Measurements from ENCODE around the gene CINP.

- TF ChIP-seq, protein P1, sequence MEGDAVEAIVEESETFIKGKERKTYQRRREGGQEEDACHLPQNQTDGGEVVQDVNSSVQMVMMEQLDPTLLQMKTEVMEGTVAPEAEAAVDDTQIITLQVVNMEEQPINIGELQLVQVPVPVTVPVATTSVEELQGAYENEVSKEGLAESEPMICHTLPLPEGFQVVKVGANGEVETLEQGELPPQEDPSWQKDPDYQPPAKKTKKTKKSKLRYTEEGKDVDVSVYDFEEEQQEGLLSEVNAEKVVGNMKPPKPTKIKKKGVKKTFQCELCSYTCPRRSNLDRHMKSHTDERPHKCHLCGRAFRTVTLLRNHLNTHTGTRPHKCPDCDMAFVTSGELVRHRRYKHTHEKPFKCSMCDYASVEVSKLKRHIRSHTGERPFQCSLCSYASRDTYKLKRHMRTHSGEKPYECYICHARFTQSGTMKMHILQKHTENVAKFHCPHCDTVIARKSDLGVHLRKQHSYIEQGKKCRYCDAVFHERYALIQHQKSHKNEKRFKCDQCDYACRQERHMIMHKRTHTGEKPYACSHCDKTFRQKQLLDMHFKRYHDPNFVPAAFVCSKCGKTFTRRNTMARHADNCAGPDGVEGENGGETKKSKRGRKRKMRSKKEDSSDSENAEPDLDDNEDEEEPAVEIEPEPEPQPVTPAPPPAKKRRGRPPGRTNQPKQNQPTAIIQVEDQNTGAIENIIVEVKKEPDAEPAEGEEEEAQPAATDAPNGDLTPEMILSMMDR (IDR thresholded peaks at IDR 0.05): no peak
- TF ChIP-seq POLR2A (IDR thresholded peaks at IDR 0.05): no peak
Observed at GRCh38 chr14:102352213-102352612, 10.5 kb downstream of the CINP start.
